Measurements from ENCODE around the gene HIGD2A. TPM values are rescaled to one million over a fixed set of nuclear protein-coding genes. Genes with fewer than 3 reads are reported as not detected.

HIGD2A gene
- total and polyA plus RNA-seq, 2 experiments from 2014 or later: 67.7 to 194 TPM

DNA sequence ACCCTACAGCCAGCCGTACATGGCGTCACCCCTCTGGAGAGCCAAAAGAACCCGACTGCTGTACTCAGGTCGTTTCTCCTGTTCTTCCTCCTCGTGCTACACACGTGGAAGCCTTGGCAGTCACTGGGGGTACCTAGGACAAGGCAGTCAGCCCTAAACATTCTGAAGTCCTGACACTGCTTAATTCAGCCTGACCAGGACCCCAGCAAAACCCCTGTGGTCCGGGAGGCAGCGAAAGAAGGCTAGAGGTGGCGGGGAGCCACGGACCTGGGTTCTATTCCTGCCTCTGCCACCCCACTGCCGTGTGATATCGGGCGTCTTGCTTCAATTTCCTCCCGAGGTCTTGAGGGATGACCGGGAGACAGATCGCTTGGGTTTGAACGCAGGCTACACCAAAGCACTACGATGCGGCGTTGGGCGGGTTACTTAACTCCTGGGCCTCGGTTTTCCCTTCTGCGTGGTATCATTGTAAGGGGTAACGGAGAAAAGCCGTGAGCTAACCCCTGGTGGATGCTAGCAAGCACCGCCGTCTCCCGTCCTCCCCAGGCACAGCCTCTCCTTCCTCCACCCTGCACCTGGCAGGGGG lies 23.7 kb upstream of the HIGD2A start:
- peak overlapping the region; percentile 89 for H2AFZ ChIP-seq

More for the DNA sequence above, 23.7 kb upstream of the HIGD2A start:
- Histone ChIP-seq H3K27ac (ENCODE audit: low read depth) (no peak overlapping the region), H3K79me2 (replicated peaks; ENCODE audit: insufficient read depth) (peaks cover 13% of the 10 kb centered on the region), H3K36me3 (ENCODE audit: insufficient read depth) (no peaks in the 10 kb centered on the region), H3K4me2 (peak overlapping the region; percentile 88), H4K20me1 (replicated peaks; ENCODE audit: insufficient read depth) (peaks cover 4% of the 10 kb centered on the region), H3K27me3 (ENCODE audit: insufficient read depth) (peaks cover 57% of the 10 kb centered on the region), H3F3A (replicated peaks; ENCODE audit: low read depth) (no peaks in the 10 kb centered on the region), H3K9me2 (ENCODE audit: insufficient read depth) (no peaks in the 10 kb centered on the region), H3K4me3 (peak overlapping the region; percentile 83), H3K4me1 (ENCODE audit: insufficient read depth) (peaks cover 3% of the 10 kb centered on the region; the same call in 1 of the 2 replicates)
- TF ChIP-seq CREB1 (CRISPR knock-in tag; IDR thresholded peaks at IDR 0.05; ENCODE audit: low read depth): no peak
- TF ChIP-seq, protein P1, sequence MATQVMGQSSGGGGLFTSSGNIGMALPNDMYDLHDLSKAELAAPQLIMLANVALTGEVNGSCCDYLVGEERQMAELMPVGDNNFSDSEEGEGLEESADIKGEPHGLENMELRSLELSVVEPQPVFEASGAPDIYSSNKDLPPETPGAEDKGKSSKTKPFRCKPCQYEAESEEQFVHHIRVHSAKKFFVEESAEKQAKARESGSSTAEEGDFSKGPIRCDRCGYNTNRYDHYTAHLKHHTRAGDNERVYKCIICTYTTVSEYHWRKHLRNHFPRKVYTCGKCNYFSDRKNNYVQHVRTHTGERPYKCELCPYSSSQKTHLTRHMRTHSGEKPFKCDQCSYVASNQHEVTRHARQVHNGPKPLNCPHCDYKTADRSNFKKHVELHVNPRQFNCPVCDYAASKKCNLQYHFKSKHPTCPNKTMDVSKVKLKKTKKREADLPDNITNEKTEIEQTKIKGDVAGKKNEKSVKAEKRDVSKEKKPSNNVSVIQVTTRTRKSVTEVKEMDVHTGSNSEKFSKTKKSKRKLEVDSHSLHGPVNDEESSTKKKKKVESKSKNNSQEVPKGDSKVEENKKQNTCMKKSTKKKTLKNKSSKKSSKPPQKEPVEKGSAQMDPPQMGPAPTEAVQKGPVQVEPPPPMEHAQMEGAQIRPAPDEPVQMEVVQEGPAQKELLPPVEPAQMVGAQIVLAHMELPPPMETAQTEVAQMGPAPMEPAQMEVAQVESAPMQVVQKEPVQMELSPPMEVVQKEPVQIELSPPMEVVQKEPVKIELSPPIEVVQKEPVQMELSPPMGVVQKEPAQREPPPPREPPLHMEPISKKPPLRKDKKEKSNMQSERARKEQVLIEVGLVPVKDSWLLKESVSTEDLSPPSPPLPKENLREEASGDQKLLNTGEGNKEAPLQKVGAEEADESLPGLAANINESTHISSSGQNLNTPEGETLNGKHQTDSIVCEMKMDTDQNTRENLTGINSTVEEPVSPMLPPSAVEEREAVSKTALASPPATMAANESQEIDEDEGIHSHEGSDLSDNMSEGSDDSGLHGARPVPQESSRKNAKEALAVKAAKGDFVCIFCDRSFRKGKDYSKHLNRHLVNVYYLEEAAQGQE (IDR thresholded peaks at IDR 0.05; ENCODE audit: unreplicated experiment): no peak
- no peak for TF ChIP-seq EZH2phosphoT487 (IDR thresholded peaks at IDR 0.05; ENCODE audit: unreplicated experiment)
- TF ChIP-seq, protein P2, sequence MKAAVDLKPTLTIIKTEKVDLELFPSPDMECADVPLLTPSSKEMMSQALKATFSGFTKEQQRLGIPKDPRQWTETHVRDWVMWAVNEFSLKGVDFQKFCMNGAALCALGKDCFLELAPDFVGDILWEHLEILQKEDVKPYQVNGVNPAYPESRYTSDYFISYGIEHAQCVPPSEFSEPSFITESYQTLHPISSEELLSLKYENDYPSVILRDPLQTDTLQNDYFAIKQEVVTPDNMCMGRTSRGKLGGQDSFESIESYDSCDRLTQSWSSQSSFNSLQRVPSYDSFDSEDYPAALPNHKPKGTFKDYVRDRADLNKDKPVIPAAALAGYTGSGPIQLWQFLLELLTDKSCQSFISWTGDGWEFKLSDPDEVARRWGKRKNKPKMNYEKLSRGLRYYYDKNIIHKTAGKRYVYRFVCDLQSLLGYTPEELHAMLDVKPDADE (IDR thresholded peaks at IDR 0.05): no peak
- TF ChIP-seq, protein P3, sequence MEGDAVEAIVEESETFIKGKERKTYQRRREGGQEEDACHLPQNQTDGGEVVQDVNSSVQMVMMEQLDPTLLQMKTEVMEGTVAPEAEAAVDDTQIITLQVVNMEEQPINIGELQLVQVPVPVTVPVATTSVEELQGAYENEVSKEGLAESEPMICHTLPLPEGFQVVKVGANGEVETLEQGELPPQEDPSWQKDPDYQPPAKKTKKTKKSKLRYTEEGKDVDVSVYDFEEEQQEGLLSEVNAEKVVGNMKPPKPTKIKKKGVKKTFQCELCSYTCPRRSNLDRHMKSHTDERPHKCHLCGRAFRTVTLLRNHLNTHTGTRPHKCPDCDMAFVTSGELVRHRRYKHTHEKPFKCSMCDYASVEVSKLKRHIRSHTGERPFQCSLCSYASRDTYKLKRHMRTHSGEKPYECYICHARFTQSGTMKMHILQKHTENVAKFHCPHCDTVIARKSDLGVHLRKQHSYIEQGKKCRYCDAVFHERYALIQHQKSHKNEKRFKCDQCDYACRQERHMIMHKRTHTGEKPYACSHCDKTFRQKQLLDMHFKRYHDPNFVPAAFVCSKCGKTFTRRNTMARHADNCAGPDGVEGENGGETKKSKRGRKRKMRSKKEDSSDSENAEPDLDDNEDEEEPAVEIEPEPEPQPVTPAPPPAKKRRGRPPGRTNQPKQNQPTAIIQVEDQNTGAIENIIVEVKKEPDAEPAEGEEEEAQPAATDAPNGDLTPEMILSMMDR (conservative IDR thresholded peaks at IDR 0.05; ENCODE audit: low read depth in 2 of 2): no peak
- no peak for TF ChIP-seq ZNF114 (CRISPR knock-in tag; IDR thresholded peaks at IDR 0.05)
- no peak for TF ChIP-seq NANOG (IDR thresholded peaks at IDR 0.05; ENCODE audit: borderline replicate concordance)
- TF ChIP-seq JUNB (IDR thresholded peaks at IDR 0.05; ENCODE audit: unreplicated experiment): no peak
- TF ChIP-seq EZH2 (IDR thresholded peaks at IDR 0.05; ENCODE audit: low read depth, unreplicated experiment): no peak
- TF ChIP-seq, protein P4, sequence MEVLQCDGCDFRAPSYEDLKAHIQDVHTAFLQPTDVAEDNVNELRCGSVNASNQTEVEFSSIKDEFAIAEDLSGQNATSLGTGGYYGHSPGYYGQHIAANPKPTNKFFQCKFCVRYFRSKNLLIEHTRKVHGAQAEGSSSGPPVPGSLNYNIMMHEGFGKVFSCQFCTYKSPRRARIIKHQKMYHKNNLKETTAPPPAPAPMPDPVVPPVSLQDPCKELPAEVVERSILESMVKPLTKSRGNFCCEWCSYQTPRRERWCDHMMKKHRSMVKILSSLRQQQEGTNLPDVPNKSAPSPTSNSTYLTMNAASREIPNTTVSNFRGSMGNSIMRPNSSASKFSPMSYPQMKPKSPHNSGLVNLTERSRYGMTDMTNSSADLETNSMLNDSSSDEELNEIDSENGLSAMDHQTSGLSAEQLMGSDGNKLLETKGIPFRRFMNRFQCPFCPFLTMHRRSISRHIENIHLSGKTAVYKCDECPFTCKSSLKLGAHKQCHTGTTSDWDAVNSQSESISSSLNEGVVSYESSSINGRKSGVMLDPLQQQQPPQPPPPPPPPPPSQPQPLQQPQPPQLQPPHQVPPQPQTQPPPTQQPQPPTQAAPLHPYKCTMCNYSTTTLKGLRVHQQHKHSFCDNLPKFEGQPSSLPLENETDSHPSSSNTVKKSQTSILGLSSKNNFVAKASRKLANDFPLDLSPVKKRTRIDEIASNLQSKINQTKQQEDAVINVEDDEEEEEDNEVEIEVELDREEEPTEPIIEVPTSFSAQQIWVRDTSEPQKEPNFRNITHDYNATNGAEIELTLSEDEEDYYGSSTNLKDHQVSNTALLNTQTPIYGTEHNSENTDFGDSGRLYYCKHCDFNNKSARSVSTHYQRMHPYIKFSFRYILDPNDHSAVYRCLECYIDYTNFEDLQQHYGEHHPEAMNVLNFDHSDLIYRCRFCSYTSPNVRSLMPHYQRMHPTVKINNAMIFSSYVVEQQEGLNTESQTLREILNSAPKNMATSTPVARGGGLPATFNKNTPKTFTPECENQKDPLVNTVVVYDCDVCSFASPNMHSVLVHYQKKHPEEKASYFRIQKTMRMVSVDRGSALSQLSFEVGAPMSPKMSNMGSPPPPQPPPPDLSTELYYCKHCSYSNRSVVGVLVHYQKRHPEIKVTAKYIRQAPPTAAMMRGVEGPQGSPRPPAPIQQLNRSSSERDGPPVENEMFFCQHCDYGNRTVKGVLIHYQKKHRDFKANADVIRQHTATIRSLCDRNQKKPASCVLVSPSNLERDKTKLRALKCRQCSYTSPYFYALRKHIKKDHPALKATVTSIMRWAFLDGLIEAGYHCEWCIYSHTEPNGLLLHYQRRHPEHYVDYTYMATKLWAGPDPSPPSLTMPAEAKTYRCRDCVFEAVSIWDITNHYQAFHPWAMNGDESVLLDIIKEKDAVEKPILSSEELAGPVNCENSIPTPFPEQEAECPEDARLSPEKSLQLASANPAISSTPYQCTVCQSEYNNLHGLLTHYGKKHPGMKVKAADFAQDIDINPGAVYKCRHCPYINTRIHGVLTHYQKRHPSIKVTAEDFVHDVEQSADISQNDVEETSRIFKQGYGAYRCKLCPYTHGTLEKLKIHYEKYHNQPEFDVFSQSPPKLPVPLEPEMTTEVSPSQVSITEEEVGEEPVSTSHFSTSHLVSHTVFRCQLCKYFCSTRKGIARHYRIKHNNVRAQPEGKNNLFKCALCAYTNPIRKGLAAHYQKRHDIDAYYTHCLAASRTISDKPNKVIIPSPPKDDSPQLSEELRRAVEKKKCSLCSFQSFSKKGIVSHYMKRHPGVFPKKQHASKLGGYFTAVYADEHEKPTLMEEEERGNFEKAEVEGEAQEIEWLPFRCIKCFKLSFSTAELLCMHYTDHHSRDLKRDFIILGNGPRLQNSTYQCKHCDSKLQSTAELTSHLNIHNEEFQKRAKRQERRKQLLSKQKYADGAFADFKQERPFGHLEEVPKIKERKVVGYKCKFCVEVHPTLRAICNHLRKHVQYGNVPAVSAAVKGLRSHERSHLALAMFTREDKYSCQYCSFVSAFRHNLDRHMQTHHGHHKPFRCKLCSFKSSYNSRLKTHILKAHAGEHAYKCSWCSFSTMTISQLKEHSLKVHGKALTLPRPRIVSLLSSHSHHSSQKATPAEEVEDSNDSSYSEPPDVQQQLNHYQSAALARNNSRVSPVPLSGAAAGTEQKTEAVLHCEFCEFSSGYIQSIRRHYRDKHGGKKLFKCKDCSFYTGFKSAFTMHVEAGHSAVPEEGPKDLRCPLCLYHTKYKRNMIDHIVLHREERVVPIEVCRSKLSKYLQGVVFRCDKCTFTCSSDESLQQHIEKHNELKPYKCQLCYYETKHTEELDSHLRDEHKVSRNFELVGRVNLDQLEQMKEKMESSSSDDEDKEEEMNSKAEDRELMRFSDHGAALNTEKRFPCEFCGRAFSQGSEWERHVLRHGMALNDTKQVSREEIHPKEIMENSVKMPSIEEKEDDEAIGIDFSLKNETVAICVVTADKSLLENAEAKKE (CRISPR knock-in tag; IDR thresholded peaks at IDR 0.05): no peak
- no peak for TF ChIP-seq POLR2AphosphoS5 (IDR thresholded peaks at IDR 0.05; ENCODE audit: low read depth)
- no peak for TF ChIP-seq ZNF331 (CRISPR knock-in tag; IDR thresholded peaks at IDR 0.05; ENCODE audit: low read depth)
- TF ChIP-seq STAT1 (IDR thresholded peaks at IDR 0.05; ENCODE audit: unreplicated experiment): no peak
- peak overlapping the region; percentile 64 for H3K4me3 Mint-ChIP-seq
- peaks cover 4% of the 10 kb centered on the region for H3K4me1 Mint-ChIP-seq
- peaks cover 44% of the 10 kb centered on the region for H3K27me3 Mint-ChIP-seq (ENCODE audit: insufficient read depth, low read depth, poor library complexity)
- ATAC-seq: no peak; the same call in 2 of the 3 replicates
- peak; percentile 50 for DNase-seq (ENCODE audit: low spot score)
- no peak overlapping the region for H3K27ac Mint-ChIP-seq
- H3K9me3 Mint-ChIP-seq: no peaks in the 10 kb centered on the region
- H3K36me3 Mint-ChIP-seq (ENCODE audit: low read depth): peaks cover 15% of the 10 kb centered on the region

Measured in GM23338 (cell line).